ENCODE data around the gene MYBPH.

MYBPH gene

GRCh38 chr1:203165101-203165799 is 10.4 kb downstream of the MYBPH start:
- no peak for DNase-seq

GRCh38 chr1:203163891-203164635 is 11.6 kb downstream of the MYBPH start:
- DNase-seq = no peak

GRCh38 chr1:203162403-203162802 is 13.2 kb downstream of the MYBPH start:
- DNase-seq = no peak

GRCh38 chr1:203161703-203162102 is 13.9 kb downstream of the MYBPH start:
- DNase-seq = no peak

GRCh38 chr1:203161175-203161574 is 14.5 kb downstream of the MYBPH start:
- no peak for DNase-seq

- DNase-seq = no peak
Measured at GRCh38 chr1:203159844-203160243, 15.8 kb downstream of the MYBPH start.

- no peak for DNase-seq
Measured at GRCh38 chr1:203158960-203159665, 16.5 kb downstream of the MYBPH start.

GRCh38 chr1:203158423-203158822 is 17.2 kb downstream of the MYBPH start:
- no peak for DNase-seq

- no peak for DNase-seq
Measured at GRCh38 chr1:203156280-203156679, 19.3 kb downstream of the MYBPH start.

- DNase-seq = no peak
Measured at GRCh38 chr1:203153989-203154821, 21.4 kb downstream of the MYBPH start.

- no peak for DNase-seq
Measured at GRCh38 chr1:203153051-203153988, 22.3 kb downstream of the MYBPH start.

- DNase-seq = no peak
Measured at GRCh38 chr1:203152158-203153034, 23.2 kb downstream of the MYBPH start.

GRCh38 chr1:203151362-203152157 is 24.1 kb downstream of the MYBPH start:
- no peak for DNase-seq

GRCh38 chr1:203150511-203151297 is 24.9 kb downstream of the MYBPH start:
- DNase-seq = no peak

GRCh38 chr1:203149188-203149840 is 26.3 kb downstream of the MYBPH start:
- DNase-seq = no peak

- DNase-seq = no peak
Measured at GRCh38 chr1:203148579-203148978, 27.0 kb downstream of the MYBPH start.

- DNase-seq = no peak
Measured at GRCh38 chr1:203148127-203148526, 27.5 kb downstream of the MYBPH start.

GRCh38 chr1:203147376-203147775 is 28.2 kb downstream of the MYBPH start:
- DNase-seq = no peak
